SK-N-SH (cell line): ENCODE results near the gene GGCX. TPM values are rescaled to one million over a fixed set of nuclear protein-coding genes. Genes with fewer than 3 reads are reported as not detected.

Source experiments
- CTCF ChIA-PET: fragments of 300-600, 350-600 bp; formaldehyde crosslinking; extraction: SDS; loops from one replicate; lab custom pipeline; 2021; lab: Yijun Ruan, JAX
- POLR2A ChIA-PET: fragments of 350-600 bp; sonication (Branson Sonifier 250); formaldehyde crosslinking; extraction: SDS; loops from one replicate; lab custom pipeline; 2020; ENCODE audit warnings: antibody characterized with exemption, inconsistent platforms; lab: Yijun Ruan, JAX
- DNase-seq: peaks from one replicate; pipeline ENCODE4 v3.0.0; 2012
- H2AFZ ChIP-seq: fragments of 200-600 bp; sonication (generic); 2 replicates; pipeline ENCODE4 v1.8.1; 2016; ENCODE audit warnings: antibody characterized with exemption, mild to moderate bottlenecking, low read depth
- H3F3A ChIP-seq: fragments of 200-600 bp; sonication (generic); replicated peaks from 2 replicates; pipeline ENCODE3; 2016; ENCODE audit warnings: antibody characterized with exemption, mild to moderate bottlenecking; ENCODE audit not compliant: insufficient read depth
- H3K27ac ChIP-seq, 2 experiments: fragments of 200-500 bp in 1 of 2; fragments of 200-600 bp in 1 of 2; sonication (Bioruptor generic) in 1 of 2; sonication (generic), shearing (Covaris generic) in 1 of 2; 2 replicates each; pipeline versions ENCODE4 v1.5.1 to v1.6.1; 2014 to 2016; ENCODE audit warnings: low read depth in 2 of 2, inconsistent platforms in 1 of 2, low read length in 1 of 2, mild to moderate bottlenecking in 1 of 2, mixed read lengths in 1 of 2
- H3K27me3 ChIP-seq: fragments of 200-600 bp; sonication (generic), shearing (Covaris generic); 2 replicates; pipeline ENCODE4 v1.6.1; 2016; ENCODE audit warnings: mixed run types; ENCODE audit not compliant: insufficient read depth
- H3K36me3 ChIP-seq, 2 experiments: fragments of 200-500 bp in 1 of 2; fragments of 200-600 bp in 1 of 2; sonication (Bioruptor generic) in 1 of 2; sonication (generic) in 1 of 2; replicated peaks in 1 of 2; 2 replicates each; pipeline versions ENCODE3 to v1.5.1; 2014 to 2016; ENCODE audit warnings: low read length in 1 of 2, mild to moderate bottlenecking in 1 of 2; ENCODE audit not compliant: insufficient read depth in 2 of 2, control insufficient read depth in 1 of 2
- H3K4me1 ChIP-seq, 2 experiments: fragments of 200-500 bp in 1 of 2; fragments of 200-600 bp in 1 of 2; sonication (Bioruptor generic) in 1 of 2; sonication (generic), shearing (Covaris generic) in 1 of 2; 2 replicates each; pipeline versions ENCODE4 v1.5.1 to v1.6.1; 2014 to 2016; ENCODE audit warnings: low read depth in 1 of 2, low read length in 1 of 2, mixed run types in 1 of 2; ENCODE audit not compliant: insufficient read depth in 2 of 2, control insufficient read depth in 1 of 2
- H3K4me2 ChIP-seq: fragments of 200-600 bp; sonication (generic), shearing (Covaris generic); 2 replicates; pipeline ENCODE4 v1.6.1; 2017; ENCODE audit warnings: mixed run types
- H3K4me3 ChIP-seq, 2 experiments: fragments of 200-500 bp in 1 of 2; fragments of 200-600 bp in 1 of 2; sonication (Bioruptor generic) in 1 of 2; sonication (generic), shearing (Covaris generic) in 1 of 2; 2 replicates each; pipeline versions ENCODE4 v1.5.1 to v1.8.1; 2014 to 2016; ENCODE audit warnings: low read depth in 2 of 2, inconsistent platforms in 1 of 2, low read length in 1 of 2, mild to moderate bottlenecking in 1 of 2, mixed read lengths in 1 of 2, moderate library complexity in 1 of 2
- H3K79me2 ChIP-seq: fragments of 200-600 bp; sonication (generic); 2 replicates; pipeline ENCODE4 v1.8.1; 2017; ENCODE audit warnings: mild to moderate bottlenecking; ENCODE audit not compliant: insufficient read depth
- H3K9ac ChIP-seq: fragments of 200-600 bp; sonication (generic); 2 replicates; pipeline ENCODE4 v1.6.1; 2017; ENCODE audit warnings: mixed run types
- H3K9me2 ChIP-seq: fragments of 200-600 bp; sonication (generic); 2 replicates; pipeline ENCODE4 v1.6.1; 2017; ENCODE audit warnings: mixed run types
- H3K9me3 ChIP-seq: fragments of 200-600 bp; sonication (generic); 2 replicates; pipeline ENCODE4 v1.6.1; 2017; ENCODE audit warnings: mixed run types, mild to moderate bottlenecking, moderate library complexity
- H4K20me1 ChIP-seq: fragments of 200-600 bp; sonication (generic); 2 replicates; pipeline ENCODE4 v1.6.1; 2017; ENCODE audit warnings: mild to moderate bottlenecking, mixed run types; ENCODE audit not compliant: insufficient read depth
- CHD2 ChIP-seq: fragments of 150-350 bp; IDR thresholded peaks from 2 replicates; pipeline ENCODE4 v1.6.1; 2018; ENCODE audit warnings: low read length; ENCODE audit not compliant: partially characterized antibody
- EP300 ChIP-seq, 2 experiments: IDR thresholded peaks; 2 replicates each; pipeline versions ENCODE4 v1.4.0 to v1.6.1; 2012; ENCODE audit warnings: borderline replicate concordance in 1 of 2, low read depth in 1 of 2, low read length in 1 of 2
- FOSL2 ChIP-seq: IDR thresholded peaks from 2 replicates; pipeline ENCODE4 v1.4.0; 2012; ENCODE audit warnings: low read depth, mild to moderate bottlenecking, moderate library complexity, borderline replicate concordance
- JUND ChIP-seq: IDR thresholded peaks from 2 replicates; pipeline ENCODE4 v1.4.0; 2012
- MXI1 ChIP-seq: IDR thresholded peaks from 2 replicates; pipeline ENCODE4 v1.6.1; 2012; ENCODE audit warnings: mild to moderate bottlenecking, low read depth, low read length, improper control_type of control experiment
- NFIC ChIP-seq: IDR thresholded peaks from 2 replicates; pipeline ENCODE4 v1.4.0; 2012; ENCODE audit warnings: borderline replicate concordance
- REST ChIP-seq: IDR thresholded peaks from 2 replicates; pipeline ENCODE4 v1.6.1; 2012; ENCODE audit warnings: mild to moderate bottlenecking, low read depth, low read length, moderate library complexity
- RXRA ChIP-seq: IDR thresholded peaks from 2 replicates; pipeline ENCODE4 v1.4.0; 2012; ENCODE audit warnings: low read depth, mild to moderate bottlenecking, borderline replicate concordance
- TAF1 ChIP-seq: IDR thresholded peaks from 2 replicates; pipeline ENCODE4 v1.6.1; 2012; ENCODE audit warnings: low read depth, mild to moderate bottlenecking, low read length, moderate library complexity, borderline replicate concordance
- YY1 ChIP-seq: IDR thresholded peaks from 2 replicates; pipeline ENCODE4 v1.4.0; 2012; ENCODE audit warnings: low read depth, mild to moderate bottlenecking
- ZBTB33 ChIP-seq: IDR thresholded peaks from 2 replicates; pipeline ENCODE4 v1.4.0; 2012; ENCODE audit warnings: low read depth, borderline replicate concordance
- WGBS: methylation state at CpG from one replicate; pipeline ENCODE4 v1.1.6; 2017; ENCODE audit warnings: low lambda C conversion rate; 5-methylcytosine and 5-hydroxymethylcytosine counted together
- polyA plus RNA-seq, 3 experiments: library from polyadenylated mRNA; depleted of rRNA; stranded (reverse); fragments of >200 nt; gene quantifications; 2 replicates each; pipeline ENCODE4 v1.2.3, GENCODE V29; 2012

Gene GGCX
- polyA plus RNA-seq, 1 of the 3 experiments (the other 2 are of a cell fraction) = 34.5 TPM

GRCh38 chr2:85540133-85540648, 21.1 kb downstream of the GGCX start:
- WGBS = 4% methylated on average over 11 of the region's 11 CpGs
- peak overlapping the region; percentile 91 for H3K4me2 ChIP-seq
- peaks cover 68% of the 10 kb centered on the region for H3K79me2 ChIP-seq
- peaks cover 44 to 48% of the 10 kb centered on the region in 2 experiments for H3K36me3 ChIP-seq
- DNase-seq = no peak
- TF ChIP-seq YY1 (no peak; the same call in 1 of the 2 replicates), EP300 (IDR thresholded peaks at IDR 0.05; ENCODE audit: borderline replicate concordance in 1 of 2, low read depth in 1 of 2, low read length in 1 of 2) (no peak), RXRA (no peak), CHD2 (no peak), ZBTB33 (no peak), FOSL2 (no peak), TAF1 (no peak), JUND (no peak), REST (no peak), MXI1 (no peak), NFIC (no peak)
- TF ChIP-seq, all 33 proteins: peak for 0
- no peaks in the 10 kb centered on the region for H3K9me3 ChIP-seq
- peaks cover 53% of the 10 kb centered on the region for H4K20me1 ChIP-seq
- peak overlapping the region; percentile 99 for H3K9ac ChIP-seq
- peaks cover 29% of the 10 kb centered on the region for H3F3A ChIP-seq
- peaks cover 29 to 40% of the 10 kb centered on the region in 2 experiments; a peak in 3 of 4 replicates for H3K4me1 ChIP-seq
- CTCF ChIA-PET = interaction anchor here (1.0 to 10.6 kb wide), 5 partner anchors 10 to 128 kb away, joined by 3 to 146 read pairs (median 61); partner anchors contain the start of gene SH2D6
- no peak overlapping the region for H2AFZ ChIP-seq
- POLR2A ChIA-PET = interaction anchor here (0.6 to 6.1 kb wide), 13 partner anchors 11 to 120 kb away, joined by 4 to 106 read pairs (median 38); partner anchors contain the start of genes GGCX and SH2D6
- no peaks in the 10 kb centered on the region for H3K9me2 ChIP-seq
- H3K27ac ChIP-seq = peak overlapping the region; percentile 98 to 100; a peak in 3 of 4 replicates
- no peaks in the 10 kb centered on the region for H3K27me3 ChIP-seq
- H3K4me3 ChIP-seq = peak overlapping the region; percentile 94 to 99
